ENCODE measurements around the gene MACROH2A1.

The MACROH2A1 gene

DNA sequence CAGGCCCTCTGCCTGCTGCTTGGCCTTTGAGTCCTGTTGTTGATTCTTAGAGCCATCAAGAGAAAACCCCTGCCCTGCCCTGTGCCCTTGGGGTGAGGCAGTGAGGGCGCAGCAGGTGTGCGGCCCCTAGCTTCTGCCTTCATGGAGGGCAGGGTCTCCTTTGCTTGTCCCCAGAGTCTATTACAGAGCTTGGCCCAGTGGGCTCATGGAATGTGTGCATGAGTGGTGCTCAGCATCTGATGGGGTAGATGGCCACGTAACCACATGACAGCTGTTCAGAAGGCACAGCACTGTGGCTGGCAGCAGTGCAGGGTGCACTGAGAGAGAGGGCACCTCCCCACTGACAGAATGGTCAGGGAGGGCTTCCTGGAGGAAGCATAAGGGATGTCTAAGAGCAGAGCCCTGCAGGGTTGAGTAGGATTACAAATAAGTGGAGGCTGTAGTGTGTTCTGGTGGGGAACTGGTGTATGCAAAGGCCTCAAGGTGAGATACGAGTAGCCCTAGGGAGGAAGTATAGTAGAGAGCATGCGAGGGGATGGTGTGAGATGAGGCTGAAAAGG, 70.8 kb downstream of the MACROH2A1 start:
- TF ChIP-seq, protein P1, sequence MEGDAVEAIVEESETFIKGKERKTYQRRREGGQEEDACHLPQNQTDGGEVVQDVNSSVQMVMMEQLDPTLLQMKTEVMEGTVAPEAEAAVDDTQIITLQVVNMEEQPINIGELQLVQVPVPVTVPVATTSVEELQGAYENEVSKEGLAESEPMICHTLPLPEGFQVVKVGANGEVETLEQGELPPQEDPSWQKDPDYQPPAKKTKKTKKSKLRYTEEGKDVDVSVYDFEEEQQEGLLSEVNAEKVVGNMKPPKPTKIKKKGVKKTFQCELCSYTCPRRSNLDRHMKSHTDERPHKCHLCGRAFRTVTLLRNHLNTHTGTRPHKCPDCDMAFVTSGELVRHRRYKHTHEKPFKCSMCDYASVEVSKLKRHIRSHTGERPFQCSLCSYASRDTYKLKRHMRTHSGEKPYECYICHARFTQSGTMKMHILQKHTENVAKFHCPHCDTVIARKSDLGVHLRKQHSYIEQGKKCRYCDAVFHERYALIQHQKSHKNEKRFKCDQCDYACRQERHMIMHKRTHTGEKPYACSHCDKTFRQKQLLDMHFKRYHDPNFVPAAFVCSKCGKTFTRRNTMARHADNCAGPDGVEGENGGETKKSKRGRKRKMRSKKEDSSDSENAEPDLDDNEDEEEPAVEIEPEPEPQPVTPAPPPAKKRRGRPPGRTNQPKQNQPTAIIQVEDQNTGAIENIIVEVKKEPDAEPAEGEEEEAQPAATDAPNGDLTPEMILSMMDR (IDR thresholded peaks at IDR 0.05; ENCODE audit: low read depth, low read length), result no peak
- no peak overlapping the region for H3K4me3 ChIP-seq (ENCODE audit: low read depth, low read length)

DNA sequence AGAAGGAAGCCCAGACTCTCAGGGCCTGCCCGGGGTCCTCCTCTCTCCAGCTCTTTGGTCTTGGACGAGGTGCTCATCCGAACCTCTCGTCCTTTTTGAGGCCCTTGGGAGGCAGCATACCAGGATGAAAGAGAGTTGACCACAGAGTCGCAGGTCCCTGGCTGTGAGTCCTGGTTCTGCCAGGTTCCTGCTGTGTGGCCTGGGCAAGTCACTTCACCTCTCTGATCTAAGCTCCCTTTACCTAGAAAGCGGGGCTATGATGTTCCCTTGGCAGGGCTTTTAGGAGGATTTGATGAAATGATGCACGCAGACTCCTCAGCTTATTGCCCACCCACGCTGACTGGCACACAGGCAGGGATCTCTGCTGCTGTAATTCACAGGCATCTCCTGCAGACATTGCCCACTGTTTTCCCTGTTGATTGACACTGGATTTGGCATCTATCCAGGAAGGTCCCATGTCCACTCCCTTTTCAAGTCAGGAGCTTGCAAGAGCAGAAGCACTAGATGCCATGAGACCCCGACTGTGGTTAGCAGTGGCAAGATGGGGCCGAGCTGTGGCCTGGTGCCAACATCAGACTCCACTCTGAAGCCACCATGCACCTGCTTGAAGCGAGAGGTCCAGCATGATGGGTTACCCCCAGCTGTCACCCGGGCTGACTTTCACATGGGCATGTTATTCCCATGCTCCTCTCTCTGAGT, 71.5 kb downstream of the MACROH2A1 start:
- TF ChIP-seq, protein P1 (IDR thresholded peaks at IDR 0.05; ENCODE audit: low read depth, low read length), result no peak
- H3K4me3 ChIP-seq (ENCODE audit: low read depth, low read length), result no peak overlapping the region

DNA sequence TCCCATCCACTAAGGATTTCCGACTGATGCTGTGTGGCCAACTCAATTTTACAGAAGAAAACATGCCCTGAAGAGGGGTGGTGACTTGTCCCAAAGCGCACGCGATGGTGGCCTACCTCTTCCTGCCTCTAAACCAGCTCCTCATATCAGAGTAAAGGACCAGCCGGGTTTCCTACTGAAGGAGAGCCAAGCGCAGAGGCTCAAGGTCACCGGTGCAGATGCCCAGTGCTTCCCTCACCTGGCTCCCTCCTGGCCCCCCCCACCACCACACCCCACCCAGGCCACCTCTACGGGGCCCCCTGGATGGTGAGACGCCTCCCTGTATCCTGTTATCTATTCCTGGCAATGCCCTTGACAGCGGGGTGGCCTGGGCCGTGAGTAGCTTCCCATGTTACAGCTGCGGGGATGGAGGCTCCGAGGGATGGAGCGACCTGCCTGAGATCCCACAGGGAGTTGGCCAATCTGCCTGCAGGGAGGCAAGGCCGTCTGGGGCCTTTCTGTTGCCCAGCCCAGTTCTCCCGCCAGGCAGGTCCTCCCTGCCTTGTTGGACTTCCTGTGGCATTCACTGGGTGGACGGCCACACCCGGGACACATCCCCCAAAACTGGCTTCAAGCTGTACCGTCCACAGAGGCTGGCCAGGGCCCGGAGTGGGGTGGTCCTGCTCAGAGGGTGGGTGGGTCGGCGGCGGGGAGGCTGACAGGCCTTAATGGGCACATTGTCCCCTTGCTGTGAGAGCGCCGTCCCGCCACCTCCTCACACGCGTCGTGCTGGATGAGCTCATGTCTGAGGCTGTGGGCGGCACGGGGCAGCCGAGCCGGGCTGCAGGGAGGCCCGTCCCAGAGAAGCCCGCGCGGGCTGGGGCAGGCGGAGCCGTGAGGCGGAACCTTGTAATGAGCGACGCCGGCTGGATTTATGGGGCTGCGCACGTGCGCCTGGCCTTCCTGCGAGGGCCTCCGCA, 72.5 kb downstream of the MACROH2A1 start:
- no peak overlapping the region for H3K4me3 ChIP-seq (ENCODE audit: low read depth, low read length)
- TF ChIP-seq, protein P1 (IDR thresholded peaks at IDR 0.05; ENCODE audit: low read depth, low read length), result no peak

DNA sequence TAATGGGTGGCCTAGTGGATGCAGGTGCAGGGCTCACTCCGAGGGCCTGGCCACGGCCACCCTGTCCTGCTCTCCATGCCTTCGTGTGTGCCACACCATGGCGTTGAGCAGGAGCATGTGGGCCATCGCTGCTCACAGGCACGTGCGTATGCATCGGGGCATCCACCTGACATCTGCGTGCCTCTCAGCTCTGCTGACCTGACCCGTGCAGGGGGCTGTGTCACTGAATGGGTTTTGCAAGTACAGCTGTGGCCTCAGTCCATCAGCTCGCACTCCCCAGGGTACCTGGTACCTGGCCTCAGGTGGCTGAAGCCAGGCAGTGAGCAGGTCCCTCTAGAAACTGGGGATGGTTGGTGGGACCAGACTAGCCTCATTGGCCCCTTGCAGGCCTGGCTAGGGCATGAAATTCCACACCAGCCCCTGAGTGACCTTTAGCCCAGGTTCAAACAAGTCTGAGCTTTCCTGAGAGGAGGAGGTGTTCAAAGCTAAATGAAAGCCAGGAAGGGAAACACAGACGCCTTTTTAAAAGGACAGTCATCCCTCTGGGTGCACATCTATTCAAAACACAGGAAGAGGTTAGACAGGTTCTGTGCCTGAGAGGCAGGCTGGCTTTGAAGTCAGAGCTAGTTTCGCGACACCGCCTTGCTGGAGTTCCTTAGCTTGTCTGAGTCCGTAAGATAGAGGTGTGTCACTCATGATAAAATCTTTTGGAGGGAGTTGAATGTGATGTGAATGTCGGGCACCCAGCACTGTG, 74.0 kb downstream of the MACROH2A1 start:
- no peak overlapping the region for H3K4me3 ChIP-seq (ENCODE audit: low read depth, low read length)
- TF ChIP-seq, protein P1 (IDR thresholded peaks at IDR 0.05; ENCODE audit: low read depth, low read length), result no peak

DNA sequence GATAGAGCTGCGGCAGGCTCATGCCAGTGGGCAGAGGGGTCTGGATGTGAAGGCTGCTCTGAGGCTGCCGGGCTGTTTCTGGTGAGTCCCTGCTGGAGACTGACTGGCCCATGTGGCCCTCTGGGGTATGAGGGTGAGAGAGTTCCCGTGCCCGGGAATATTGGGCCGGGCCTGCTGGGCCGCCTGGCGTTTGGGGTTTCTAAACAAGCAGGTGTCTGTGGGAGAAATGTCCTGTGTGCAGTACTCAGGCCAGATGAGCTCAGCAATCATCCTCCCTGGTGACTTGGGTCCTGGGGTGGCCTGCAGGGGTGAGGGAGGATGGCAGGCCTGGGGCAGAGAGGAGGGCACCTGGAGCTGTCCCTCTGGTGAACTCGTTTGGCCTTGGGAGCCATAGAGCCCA, 74.9 kb downstream of the MACROH2A1 start:
- no peak overlapping the region for H3K4me3 ChIP-seq (ENCODE audit: low read depth, low read length)
- TF ChIP-seq, protein P1 (IDR thresholded peaks at IDR 0.05; ENCODE audit: low read depth, low read length), result no peak

DNA sequence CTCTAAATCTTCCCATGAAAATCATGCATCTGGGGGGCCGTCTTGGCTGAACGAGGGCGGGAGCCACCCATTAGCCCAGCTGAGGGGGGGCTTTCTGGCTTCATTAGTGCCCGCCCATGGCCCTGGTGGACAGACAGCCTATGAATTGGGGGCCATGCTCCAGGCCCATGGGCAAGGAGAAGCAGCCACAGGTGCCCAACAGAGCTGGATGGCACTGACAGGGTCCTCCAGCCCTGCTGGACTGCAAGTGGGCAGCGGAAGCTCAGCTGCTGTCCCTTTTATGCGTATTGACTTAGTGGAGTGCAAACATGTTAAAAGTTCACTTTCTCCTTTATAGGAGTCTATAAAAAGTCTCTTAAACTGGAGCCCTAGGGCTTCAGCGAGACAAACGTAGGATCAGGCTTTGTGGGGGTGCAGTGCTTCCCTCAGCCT, 75.3 kb downstream of the MACROH2A1 start:
- H3K4me3 ChIP-seq (ENCODE audit: low read depth, low read length), result no peak overlapping the region
- TF ChIP-seq, protein P1 (IDR thresholded peaks at IDR 0.05; ENCODE audit: low read depth, low read length), result no peak

Data from WI38 (cell line).